ENCODE measurements around the gene PIH1D2. TPM values are rescaled to one million over a fixed set of nuclear protein-coding genes. Genes with fewer than 3 reads are reported as not detected.
A peak's percentile ranks its signal among the peaks of the same experiment; 100 is the strongest.

Gene PIH1D2
- total RNA-seq, 1 experiment from 2014 or later = 2.8 TPM

- intact Hi-C loops (cut with micrococcal nuclease; ENCODE audit: unreplicated experiment) = loop anchor here (10.0 kb wide), 1 partner anchor 152 kb away; the partner anchor contains the start of gene DIXDC1
- BruUV-seq (replicated peaks) = TSS peak; percentile 35
These were observed 13.4 kb upstream of the PIH1D2 start for GRCh38 chr11:112087212-112087611.

GRCh38 chr11:112086422-112087191 is 12.8 kb upstream of the PIH1D2 start, which contains the start of the genes SDHD and TIMM8B:
SDHD (plus strand) TSS chr11:112086873; CDS start chr11:112086908, 35 bp downstream.
TIMM8B (minus strand) TSS chr11:112086756; CDS start chr11:112086723, 33 bp downstream.
- Histone ChIP-seq H3K4me1 (ENCODE audit: insufficient read depth, low read length, poor library complexity, severe bottlenecking) (peaks cover 18% of the 10 kb centered on the region), H3K9me3 (ENCODE audit: low read depth, low read length, poor library complexity, severe bottlenecking) (no peaks in the 10 kb centered on the region), H3K36me3 (ENCODE audit: insufficient read depth, low read length, poor library complexity, severe bottlenecking) (peaks cover 74% of the 10 kb centered on the region), H3K27me3 (replicated peaks; ENCODE audit: insufficient read depth, low read depth, low read length, poor library complexity) (no peaks in the 10 kb centered on the region), H3K4me3 (ENCODE audit: low read depth, low read length, poor library complexity, severe bottlenecking) (peak within 1 kb of the TSS; percentile 78), H3K27ac (ENCODE audit: low read depth, low read length, poor library complexity, severe bottlenecking) (peak within 1 kb of the TSS; percentile 89)
- BruUV-seq (replicated peaks) = no TSS peak
- peak; percentile 99 for DNase-seq (ENCODE audit: low spot score)
- intact Hi-C loops (cut with micrococcal nuclease; ENCODE audit: unreplicated experiment) = loop anchor here (10.0 kb wide), 1 partner anchor 152 kb away; the partner anchor contains the start of gene DIXDC1
- CTCF ChIA-PET = interaction anchor here (0.6 kb wide), 1 partner anchor 194 kb away, joined by 7 read pairs; no protein-coding TSS in a partner anchor
- TF ChIP-seq CTCF (conservative IDR thresholded peaks at IDR 0.05; ENCODE audit: low read depth, low read length) (peak; percentile 31; the same call in 1 of the 2 replicates), EZH2 (IDR thresholded peaks at IDR 0.05; ENCODE audit: borderline replicate concordance, low read depth, low read length, poor library complexity, severe bottlenecking) (no peak)
- POLR2A ChIA-PET (ENCODE audit: low non-redundant PET) = interaction anchor here (0.6 to 0.7 kb wide), 3 partner anchors 10 to 205 kb away, joined by 3 to 6 read pairs (median 4); no protein-coding TSS in a partner anchor

More at GRCh38 chr11:112087212-112087611, 13.4 kb upstream of the PIH1D2 start:
- ChIA-PET CTCF (no interaction called here), POLR2A (ENCODE audit: low non-redundant PET) (interaction anchor here (0.6 to 0.7 kb wide), 2 partner anchors 10 to 65 kb away, joined by 3 to 6 read pairs; no protein-coding TSS in a partner anchor)
- H3K27ac ChIP-seq (ENCODE audit: low read depth, low read length, poor library complexity, severe bottlenecking) = peak overlapping the region; percentile 89
- peak overlapping the region; percentile 78 for H3K4me3 ChIP-seq (ENCODE audit: low read depth, low read length, poor library complexity, severe bottlenecking)
- TF ChIP-seq EZH2 (IDR thresholded peaks at IDR 0.05; ENCODE audit: borderline replicate concordance, low read depth, low read length, poor library complexity, severe bottlenecking) = no peak
- no peak for TF ChIP-seq CTCF (conservative IDR thresholded peaks at IDR 0.05; ENCODE audit: low read depth, low read length)
- H3K4me1 ChIP-seq (ENCODE audit: insufficient read depth, low read length, poor library complexity, severe bottlenecking) = peaks cover 18% of the 10 kb centered on the region
- H3K36me3 ChIP-seq (ENCODE audit: insufficient read depth, low read length, poor library complexity, severe bottlenecking) = peaks cover 74% of the 10 kb centered on the region
- peak; percentile 25 for DNase-seq (ENCODE audit: low spot score)
- H3K27me3 ChIP-seq (replicated peaks; ENCODE audit: insufficient read depth, low read depth, low read length, poor library complexity) = no peaks in the 10 kb centered on the region
- H3K9me3 ChIP-seq (ENCODE audit: low read depth, low read length, poor library complexity, severe bottlenecking) = no peaks in the 10 kb centered on the region

- POLR2A ChIA-PET (ENCODE audit: low non-redundant PET) = no interaction called here
- peaks cover 18% of the 10 kb centered on the region for H3K4me1 ChIP-seq (ENCODE audit: insufficient read depth, low read length, poor library complexity, severe bottlenecking)
- peak; percentile 36 for DNase-seq (ENCODE audit: low spot score)
- H3K36me3 ChIP-seq (ENCODE audit: insufficient read depth, low read length, poor library complexity, severe bottlenecking) = peaks cover 69% of the 10 kb centered on the region
- peak overlapping the region; percentile 89 for H3K27ac ChIP-seq (ENCODE audit: low read depth, low read length, poor library complexity, severe bottlenecking)
- CTCF ChIA-PET = interaction anchor here (0.6 kb wide), 1 partner anchor 194 kb away, joined by 7 read pairs; no protein-coding TSS in a partner anchor
- TSS peak; percentile 73 for BruUV-seq (replicated peaks)
- H3K27me3 ChIP-seq (replicated peaks; ENCODE audit: insufficient read depth, low read depth, low read length, poor library complexity) = no peaks in the 10 kb centered on the region
- intact Hi-C loops (cut with micrococcal nuclease; ENCODE audit: unreplicated experiment) = loop anchor here (10.0 kb wide), 1 partner anchor 151 kb away; the partner anchor contains the start of gene DIXDC1
- no peaks in the 10 kb centered on the region for H3K9me3 ChIP-seq (ENCODE audit: low read depth, low read length, poor library complexity, severe bottlenecking)
- TF ChIP-seq EZH2 (IDR thresholded peaks at IDR 0.05; ENCODE audit: borderline replicate concordance, low read depth, low read length, poor library complexity, severe bottlenecking) (no peak), CTCF (conservative IDR thresholded peaks at IDR 0.05; ENCODE audit: low read depth, low read length) (no peak)
- H3K4me3 ChIP-seq (ENCODE audit: low read depth, low read length, poor library complexity, severe bottlenecking) = peak overlapping the region; percentile 78
These were observed 12.1 kb upstream of the PIH1D2 start for GRCh38 chr11:112085822-112086421.

All from A673 (cell line).